SK-N-SH (cell line): ENCODE data around the gene TCIRG1. TPM values are rescaled to one million over a fixed set of nuclear protein-coding genes. Genes with fewer than 3 reads are reported as not detected.

Source experiments
- CTCF ChIA-PET: fragments of 300-600, 350-600 bp; formaldehyde crosslinking; extraction: SDS; loops from one replicate; lab custom pipeline; 2021; lab: Yijun Ruan, JAX
- POLR2A ChIA-PET: fragments of 350-600 bp; sonication (Branson Sonifier 250); formaldehyde crosslinking; extraction: SDS; loops from one replicate; lab custom pipeline; 2020; ENCODE audit warnings: antibody characterized with exemption, inconsistent platforms; lab: Yijun Ruan, JAX
- DNase-seq: peaks from one replicate; pipeline ENCODE4 v3.0.0; 2012
- H2AFZ ChIP-seq: fragments of 200-600 bp; sonication (generic); 2 replicates; pipeline ENCODE4 v1.8.1; 2016; ENCODE audit warnings: antibody characterized with exemption, mild to moderate bottlenecking, low read depth
- H3F3A ChIP-seq: fragments of 200-600 bp; sonication (generic); replicated peaks from 2 replicates; pipeline ENCODE3; 2016; ENCODE audit warnings: antibody characterized with exemption, mild to moderate bottlenecking; ENCODE audit not compliant: insufficient read depth
- H3K27ac ChIP-seq, 2 experiments: fragments of 200-500 bp in 1 of 2; fragments of 200-600 bp in 1 of 2; sonication (Bioruptor generic) in 1 of 2; sonication (generic), shearing (Covaris generic) in 1 of 2; 2 replicates each; pipeline versions ENCODE4 v1.5.1 to v1.6.1; 2014 to 2016; ENCODE audit warnings: low read depth in 2 of 2, inconsistent platforms in 1 of 2, low read length in 1 of 2, mild to moderate bottlenecking in 1 of 2, mixed read lengths in 1 of 2
- H3K27me3 ChIP-seq: fragments of 200-600 bp; sonication (generic), shearing (Covaris generic); 2 replicates; pipeline ENCODE4 v1.6.1; 2016; ENCODE audit warnings: mixed run types; ENCODE audit not compliant: insufficient read depth
- H3K36me3 ChIP-seq, 2 experiments: fragments of 200-500 bp in 1 of 2; fragments of 200-600 bp in 1 of 2; sonication (Bioruptor generic) in 1 of 2; sonication (generic) in 1 of 2; replicated peaks in 1 of 2; 2 replicates each; pipeline versions ENCODE3 to v1.5.1; 2014 to 2016; ENCODE audit warnings: low read length in 1 of 2, mild to moderate bottlenecking in 1 of 2; ENCODE audit not compliant: insufficient read depth in 2 of 2, control insufficient read depth in 1 of 2
- H3K4me1 ChIP-seq, 2 experiments: fragments of 200-500 bp in 1 of 2; fragments of 200-600 bp in 1 of 2; sonication (Bioruptor generic) in 1 of 2; sonication (generic), shearing (Covaris generic) in 1 of 2; 2 replicates each; pipeline versions ENCODE4 v1.5.1 to v1.6.1; 2014 to 2016; ENCODE audit warnings: low read depth in 1 of 2, low read length in 1 of 2, mixed run types in 1 of 2; ENCODE audit not compliant: insufficient read depth in 2 of 2, control insufficient read depth in 1 of 2
- H3K4me2 ChIP-seq: fragments of 200-600 bp; sonication (generic), shearing (Covaris generic); 2 replicates; pipeline ENCODE4 v1.6.1; 2017; ENCODE audit warnings: mixed run types
- H3K4me3 ChIP-seq, 2 experiments: fragments of 200-500 bp in 1 of 2; fragments of 200-600 bp in 1 of 2; sonication (Bioruptor generic) in 1 of 2; sonication (generic), shearing (Covaris generic) in 1 of 2; 2 replicates each; pipeline versions ENCODE4 v1.5.1 to v1.8.1; 2014 to 2016; ENCODE audit warnings: low read depth in 2 of 2, inconsistent platforms in 1 of 2, low read length in 1 of 2, mild to moderate bottlenecking in 1 of 2, mixed read lengths in 1 of 2, moderate library complexity in 1 of 2
- H3K79me2 ChIP-seq: fragments of 200-600 bp; sonication (generic); 2 replicates; pipeline ENCODE4 v1.8.1; 2017; ENCODE audit warnings: mild to moderate bottlenecking; ENCODE audit not compliant: insufficient read depth
- H3K9ac ChIP-seq: fragments of 200-600 bp; sonication (generic); 2 replicates; pipeline ENCODE4 v1.6.1; 2017; ENCODE audit warnings: mixed run types
- H3K9me2 ChIP-seq: fragments of 200-600 bp; sonication (generic); 2 replicates; pipeline ENCODE4 v1.6.1; 2017; ENCODE audit warnings: mixed run types
- H3K9me3 ChIP-seq: fragments of 200-600 bp; sonication (generic); 2 replicates; pipeline ENCODE4 v1.6.1; 2017; ENCODE audit warnings: mixed run types, mild to moderate bottlenecking, moderate library complexity
- H4K20me1 ChIP-seq: fragments of 200-600 bp; sonication (generic); 2 replicates; pipeline ENCODE4 v1.6.1; 2017; ENCODE audit warnings: mild to moderate bottlenecking, mixed run types; ENCODE audit not compliant: insufficient read depth
- CHD2 ChIP-seq: fragments of 150-350 bp; IDR thresholded peaks from 2 replicates; pipeline ENCODE4 v1.6.1; 2018; ENCODE audit warnings: low read length; ENCODE audit not compliant: partially characterized antibody
- ELF1 ChIP-seq: IDR thresholded peaks from 2 replicates; pipeline ENCODE4 v1.4.0; 2012
- EP300 ChIP-seq, 2 experiments: IDR thresholded peaks; 2 replicates each; pipeline versions ENCODE4 v1.4.0 to v1.6.1; 2012; ENCODE audit warnings: borderline replicate concordance in 1 of 2, low read depth in 1 of 2, low read length in 1 of 2
- FOSL2 ChIP-seq: IDR thresholded peaks from 2 replicates; pipeline ENCODE4 v1.4.0; 2012; ENCODE audit warnings: low read depth, mild to moderate bottlenecking, moderate library complexity, borderline replicate concordance
- FOXM1 ChIP-seq: IDR thresholded peaks from 2 replicates; pipeline ENCODE4 v1.4.0; 2012; ENCODE audit warnings: low read depth, mild to moderate bottlenecking
- MXI1 ChIP-seq: IDR thresholded peaks from 2 replicates; pipeline ENCODE4 v1.6.1; 2012; ENCODE audit warnings: mild to moderate bottlenecking, low read depth, low read length, improper control_type of control experiment
- NRF1 ChIP-seq: IDR thresholded peaks from 2 replicates; pipeline ENCODE4 v1.6.1; 2012; ENCODE audit warnings: low read depth, mild to moderate bottlenecking, low read length
- RFX5 ChIP-seq: IDR thresholded peaks from 2 replicates; pipeline ENCODE4 v1.6.1; 2012; ENCODE audit warnings: mild to moderate bottlenecking, improper control_type of control experiment, low read length
- SIN3A ChIP-seq: IDR thresholded peaks from 2 replicates; pipeline ENCODE4 v1.6.1; 2012; ENCODE audit warnings: low read depth, mild to moderate bottlenecking, low read length, moderate library complexity, borderline replicate concordance
- TCF12 ChIP-seq: IDR thresholded peaks from 2 replicates; pipeline ENCODE4 v1.4.0; 2012
- TEAD4 ChIP-seq: IDR thresholded peaks from 2 replicates; pipeline ENCODE4 v1.4.0; 2012; ENCODE audit warnings: mild to moderate bottlenecking, borderline replicate concordance; ENCODE audit not compliant: insufficient read depth
- YY1 ChIP-seq: IDR thresholded peaks from 2 replicates; pipeline ENCODE4 v1.4.0; 2012; ENCODE audit warnings: low read depth, mild to moderate bottlenecking
- WGBS: methylation state at CpG from one replicate; pipeline ENCODE4 v1.1.6; 2017; ENCODE audit warnings: low lambda C conversion rate; 5-methylcytosine and 5-hydroxymethylcytosine counted together
- polyA plus RNA-seq, 3 experiments: library from polyadenylated mRNA; depleted of rRNA; stranded (reverse); fragments of >200 nt; gene quantifications; 2 replicates each; pipeline ENCODE4 v1.2.3, GENCODE V29; 2012
- TF ChIP-seq, protein P1 (sequence below): IDR thresholded peaks from 2 replicates; pipeline ENCODE4 v1.4.0; 2012; ENCODE audit warnings: low read depth, borderline replicate concordance
- TF ChIP-seq, protein P2 (sequence below): fragments of 150-350 bp; IDR thresholded peaks from 2 replicates; pipeline ENCODE4 v1.6.1; 2017; ENCODE audit warnings: antibody characterized with exemption, low read length, low read depth, borderline replicate concordance
- TF ChIP-seq, protein P3 (sequence below): IDR thresholded peaks from 2 replicates; pipeline ENCODE4; 2012
- TF ChIP-seq, protein P4 (sequence below): fragments of 150-350 bp; IDR thresholded peaks from 2 replicates; pipeline ENCODE4 v1.6.1; 2016; ENCODE audit warnings: mild to moderate bottlenecking, low read depth, low read length

Gene TCIRG1
- polyA plus RNA-seq, 1 of the 3 experiments (the other 2 are of a cell fraction) = 0.58 TPM

DNA sequence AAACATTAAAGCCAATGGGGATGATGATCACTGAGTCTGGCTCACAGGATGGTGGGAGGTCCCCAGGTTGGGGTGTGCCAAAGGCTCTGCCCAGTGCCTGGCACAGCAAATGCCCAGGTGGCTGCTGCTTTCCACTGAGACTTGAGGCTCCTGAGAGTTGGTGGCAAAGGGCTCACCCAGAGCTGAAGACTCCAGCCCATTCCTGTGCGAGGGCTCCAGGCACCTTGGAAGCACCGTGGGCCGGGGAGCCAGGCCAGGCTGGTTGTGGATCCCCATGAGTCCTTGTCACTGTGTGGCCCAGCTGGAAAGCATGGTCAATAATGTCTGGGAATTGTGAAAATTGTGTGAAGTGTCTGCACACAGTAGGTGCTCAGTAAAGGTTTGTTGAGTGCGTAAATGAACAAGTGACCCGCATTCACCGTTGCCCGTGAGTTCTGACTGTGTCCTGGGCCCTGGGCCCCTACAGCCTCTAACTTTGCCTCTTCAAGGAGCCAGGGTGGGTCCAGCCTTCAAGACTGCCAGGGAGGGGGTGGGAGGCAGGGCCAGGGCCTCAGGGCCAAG is 32.1 kb upstream of the TCIRG1 start:
- CTCF ChIA-PET = interaction anchor here (1.2 to 1.6 kb wide), 2 partner anchors 13 to 14 kb away, joined by 4 read pairs; no protein-coding TSS in a partner anchor
- TF ChIP-seq CHD2 = no peak
- TF ChIP-seq TCF12 = no peak
- no peak for TF ChIP-seq MXI1
- TF ChIP-seq TEAD4 = no peak
- TF ChIP-seq FOXM1 = no peak
- no peak for TF ChIP-seq EP300 (IDR thresholded peaks at IDR 0.05; ENCODE audit: borderline replicate concordance in 1 of 2, low read depth in 1 of 2, low read length in 1 of 2)
- TF ChIP-seq, protein P1, sequence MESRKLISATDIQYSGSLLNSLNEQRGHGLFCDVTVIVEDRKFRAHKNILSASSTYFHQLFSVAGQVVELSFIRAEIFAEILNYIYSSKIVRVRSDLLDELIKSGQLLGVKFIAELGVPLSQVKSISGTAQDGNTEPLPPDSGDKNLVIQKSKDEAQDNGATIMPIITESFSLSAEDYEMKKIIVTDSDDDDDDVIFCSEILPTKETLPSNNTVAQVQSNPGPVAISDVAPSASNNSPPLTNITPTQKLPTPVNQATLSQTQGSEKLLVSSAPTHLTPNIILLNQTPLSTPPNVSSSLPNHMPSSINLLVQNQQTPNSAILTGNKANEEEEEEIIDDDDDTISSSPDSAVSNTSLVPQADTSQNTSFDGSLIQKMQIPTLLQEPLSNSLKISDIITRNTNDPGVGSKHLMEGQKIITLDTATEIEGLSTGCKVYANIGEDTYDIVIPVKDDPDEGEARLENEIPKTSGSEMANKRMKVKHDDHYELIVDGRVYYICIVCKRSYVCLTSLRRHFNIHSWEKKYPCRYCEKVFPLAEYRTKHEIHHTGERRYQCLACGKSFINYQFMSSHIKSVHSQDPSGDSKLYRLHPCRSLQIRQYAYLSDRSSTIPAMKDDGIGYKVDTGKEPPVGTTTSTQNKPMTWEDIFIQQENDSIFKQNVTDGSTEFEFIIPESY = no peak
- TF ChIP-seq, protein P2, sequence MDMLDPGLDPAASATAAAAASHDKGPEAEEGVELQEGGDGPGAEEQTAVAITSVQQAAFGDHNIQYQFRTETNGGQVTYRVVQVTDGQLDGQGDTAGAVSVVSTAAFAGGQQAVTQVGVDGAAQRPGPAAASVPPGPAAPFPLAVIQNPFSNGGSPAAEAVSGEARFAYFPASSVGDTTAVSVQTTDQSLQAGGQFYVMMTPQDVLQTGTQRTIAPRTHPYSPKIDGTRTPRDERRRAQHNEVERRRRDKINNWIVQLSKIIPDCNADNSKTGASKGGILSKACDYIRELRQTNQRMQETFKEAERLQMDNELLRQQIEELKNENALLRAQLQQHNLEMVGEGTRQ = no peak
- no peak for TF ChIP-seq NRF1
- POLR2A ChIA-PET = no interaction called here

DNA sequence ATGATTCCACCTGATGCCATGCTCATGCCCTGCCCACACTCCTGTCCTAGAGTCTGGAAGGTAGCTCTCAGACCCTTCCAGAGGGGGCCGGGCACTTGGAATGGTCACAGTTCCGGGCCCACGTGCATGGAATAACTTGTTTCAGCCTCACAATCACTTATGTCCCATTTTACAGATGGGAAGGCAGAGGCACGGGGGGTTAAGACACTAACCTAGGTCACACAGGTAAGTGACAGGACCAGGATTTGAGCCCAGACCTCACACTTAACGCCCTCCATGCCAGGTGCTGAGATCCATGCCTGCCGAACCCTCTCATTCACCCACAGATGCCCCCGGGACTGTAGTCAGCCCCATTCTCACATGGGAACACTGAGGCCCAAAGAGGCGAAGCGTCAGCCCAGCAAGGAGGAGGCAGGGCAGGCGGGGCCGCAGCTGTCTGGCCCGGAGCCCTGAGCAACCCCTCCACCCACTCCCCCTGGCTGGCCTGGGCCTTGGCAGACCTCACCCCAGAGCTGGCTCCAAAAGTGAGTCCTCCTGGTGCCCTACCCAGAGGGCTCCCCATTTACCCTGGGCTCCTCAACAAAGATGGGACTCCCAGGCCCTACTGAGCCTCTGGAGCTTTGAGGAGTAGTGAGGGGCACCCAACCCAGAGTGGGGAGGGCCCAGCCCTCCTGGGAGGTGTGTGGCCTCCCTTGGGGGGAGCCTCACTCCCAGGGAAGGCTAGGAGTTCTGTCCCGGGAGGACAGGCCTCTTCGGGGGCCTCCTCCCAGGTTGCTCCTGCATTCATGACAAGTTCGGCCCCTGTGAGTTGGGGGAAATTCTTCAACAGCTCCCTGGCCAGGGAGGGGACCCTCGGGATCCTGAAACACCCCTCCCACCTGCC is 31.1 kb upstream of the TCIRG1 start:
- 84% methylated on average over 9 of the region's 16 CpGs for WGBS
- Histone ChIP-seq H3K36me3 (no peaks in the 10 kb centered on the region), H3K79me2 (peaks cover 18% of the 10 kb centered on the region), H3F3A (peaks cover 10% of the 10 kb centered on the region), H3K9me2 (no peaks in the 10 kb centered on the region), H3K4me3 (no peak overlapping the region), H3K27me3 (no peaks in the 10 kb centered on the region), H3K9ac (no peak overlapping the region), H4K20me1 (no peaks in the 10 kb centered on the region), H3K9me3 (no peaks in the 10 kb centered on the region), H2AFZ (no peak overlapping the region), H3K4me2 (no peak overlapping the region), H3K27ac (no peak overlapping the region), H3K4me1 (peaks cover 24 to 31% of the 10 kb centered on the region in 2 experiments; a peak in 3 of 4 replicates)
- no peak for TF ChIP-seq ELF1
- TF ChIP-seq FOSL2 = no peak
- TF ChIP-seq RFX5 = no peak
- TF ChIP-seq, protein P2 = no peak
- TF ChIP-seq, protein P3, sequence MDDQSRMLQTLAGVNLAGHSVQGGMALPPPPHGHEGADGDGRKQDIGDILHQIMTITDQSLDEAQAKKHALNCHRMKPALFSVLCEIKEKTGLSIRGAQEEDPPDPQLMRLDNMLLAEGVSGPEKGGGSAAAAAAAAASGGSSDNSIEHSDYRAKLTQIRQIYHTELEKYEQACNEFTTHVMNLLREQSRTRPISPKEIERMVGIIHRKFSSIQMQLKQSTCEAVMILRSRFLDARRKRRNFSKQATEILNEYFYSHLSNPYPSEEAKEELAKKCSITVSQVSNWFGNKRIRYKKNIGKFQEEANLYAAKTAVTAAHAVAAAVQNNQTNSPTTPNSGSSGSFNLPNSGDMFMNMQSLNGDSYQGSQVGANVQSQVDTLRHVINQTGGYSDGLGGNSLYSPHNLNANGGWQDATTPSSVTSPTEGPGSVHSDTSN = no peak
- no peak for TF ChIP-seq TCF12
- TF ChIP-seq, protein P4, sequence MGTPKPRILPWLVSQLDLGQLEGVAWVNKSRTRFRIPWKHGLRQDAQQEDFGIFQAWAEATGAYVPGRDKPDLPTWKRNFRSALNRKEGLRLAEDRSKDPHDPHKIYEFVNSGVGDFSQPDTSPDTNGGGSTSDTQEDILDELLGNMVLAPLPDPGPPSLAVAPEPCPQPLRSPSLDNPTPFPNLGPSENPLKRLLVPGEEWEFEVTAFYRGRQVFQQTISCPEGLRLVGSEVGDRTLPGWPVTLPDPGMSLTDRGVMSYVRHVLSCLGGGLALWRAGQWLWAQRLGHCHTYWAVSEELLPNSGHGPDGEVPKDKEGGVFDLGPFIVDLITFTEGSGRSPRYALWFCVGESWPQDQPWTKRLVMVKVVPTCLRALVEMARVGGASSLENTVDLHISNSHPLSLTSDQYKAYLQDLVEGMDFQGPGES = no peak
- TF ChIP-seq SIN3A = no peak
- TF ChIP-seq YY1 = no peak
- ChIA-PET POLR2A (no interaction called here), CTCF (interaction anchor here (0.9 to 1.6 kb wide), 3 partner anchors 14 to 199 kb away, joined by 3 to 5 read pairs (median 4); no protein-coding TSS in a partner anchor)
- no peak for DNase-seq

More for the DNA sequence above, 32.1 kb upstream of the TCIRG1 start:
- no peak for DNase-seq
- 100% methylated on average over 5 of the region's 7 CpGs for WGBS
- Histone ChIP-seq H3K27ac (no peak overlapping the region), H2AFZ (no peak overlapping the region), H3K36me3 (no peaks in the 10 kb centered on the region), H3F3A (peaks cover 12% of the 10 kb centered on the region), H4K20me1 (no peaks in the 10 kb centered on the region), H3K9me3 (no peaks in the 10 kb centered on the region), H3K4me3 (no peak overlapping the region), H3K79me2 (peaks cover 8% of the 10 kb centered on the region; the same call in 1 of the 2 replicates), H3K9me2 (no peaks in the 10 kb centered on the region), H3K9ac (no peak overlapping the region), H3K4me1 (peaks cover 14 to 28% of the 10 kb centered on the region in 2 experiments; a peak in 3 of 4 replicates), H3K27me3 (no peaks in the 10 kb centered on the region), H3K4me2 (no peak overlapping the region)
